ENCODE data around the gene AOPEP.

The AOPEP gene

GRCh38 chr9:95130484-95130883 lies 404.0 kb downstream of the AOPEP start:
- no peak for DNase-seq

GRCh38 chr9:95131023-95131943 lies 404.8 kb downstream of the AOPEP start:
- peak; percentile 56 for DNase-seq

GRCh38 chr9:95132366-95133324 lies 406.1 kb downstream of the AOPEP start:
- no peak for DNase-seq

GRCh38 chr9:95133325-95133705 lies 406.8 kb downstream of the AOPEP start:
- DNase-seq: no peak

GRCh38 chr9:95134457-95134881 lies 408.0 kb downstream of the AOPEP start:
- no peak for DNase-seq

- no peak for DNase-seq
Observed at GRCh38 chr9:95135756-95136155, 409.3 kb downstream of the AOPEP start.

All from Kasumi-1 (cell line).